ENCODE data around the gene STAMBP. TPM values are rescaled to one million over a fixed set of nuclear protein-coding genes. Genes with fewer than 3 reads are reported as not detected.
A peak's percentile ranks its signal among the peaks of the same experiment; 100 is the strongest.

The STAMBP gene
- total and polyA plus RNA-seq, 2 of the 13 experiments (the other 11 are each of a cell fraction or from before 2014, with no cell fraction given): 49.6 to 53.2 TPM

DNA sequence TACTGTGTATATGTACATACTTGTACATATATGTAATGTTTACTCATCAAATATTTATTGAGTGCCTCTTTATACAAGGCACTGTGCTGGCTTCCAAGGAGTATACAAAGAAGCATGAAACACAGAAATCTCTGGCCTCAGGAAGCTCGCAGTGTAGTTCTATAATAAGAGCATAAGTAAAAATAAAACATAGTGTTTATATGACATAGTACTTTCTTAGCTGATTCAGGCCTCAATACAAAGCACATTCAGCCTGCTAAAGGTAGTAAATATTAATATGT lies 13.9 kb downstream of the STAMBP start (continued):
- TF ChIP-seq, protein P1, sequence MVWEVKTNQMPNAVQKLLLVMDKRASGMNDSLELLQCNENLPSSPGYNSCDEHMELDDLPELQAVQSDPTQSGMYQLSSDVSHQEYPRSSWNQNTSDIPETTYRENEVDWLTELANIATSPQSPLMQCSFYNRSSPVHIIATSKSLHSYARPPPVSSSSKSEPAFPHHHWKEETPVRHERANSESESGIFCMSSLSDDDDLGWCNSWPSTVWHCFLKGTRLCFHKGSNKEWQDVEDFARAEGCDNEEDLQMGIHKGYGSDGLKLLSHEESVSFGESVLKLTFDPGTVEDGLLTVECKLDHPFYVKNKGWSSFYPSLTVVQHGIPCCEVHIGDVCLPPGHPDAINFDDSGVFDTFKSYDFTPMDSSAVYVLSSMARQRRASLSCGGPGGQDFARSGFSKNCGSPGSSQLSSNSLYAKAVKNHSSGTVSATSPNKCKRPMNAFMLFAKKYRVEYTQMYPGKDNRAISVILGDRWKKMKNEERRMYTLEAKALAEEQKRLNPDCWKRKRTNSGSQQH (CRISPR knock-in tag; IDR thresholded peaks at IDR 0.05; ENCODE audit: low read depth): no peak
- TF ChIP-seq ZKSCAN8 (CRISPR knock-in tag; IDR thresholded peaks at IDR 0.05; ENCODE audit: borderline replicate concordance) (0 out of 2 replicates have a peak, but pooled peaks have one; percentile 23), TBL1XR1 (IDR thresholded peaks at IDR 0.05; ENCODE audit: borderline replicate concordance, low read length, partially characterized antibody) (no peak), ZNF724P (CRISPR knock-in tag; IDR thresholded peaks at IDR 0.05; ENCODE audit: borderline replicate concordance) (no peak), ZNF232 (CRISPR knock-in tag; IDR thresholded peaks at IDR 0.05; ENCODE audit: borderline replicate concordance) (no peak), ZNF432 (CRISPR knock-in tag; IDR thresholded peaks at IDR 0.05; ENCODE audit: borderline replicate concordance) (no peak), GATAD2A (CRISPR knock-in tag; IDR thresholded peaks at IDR 0.05) (peak; percentile 51; the same call in 1 of the 2 replicates), MIER3 (CRISPR knock-in tag; IDR thresholded peaks at IDR 0.05; ENCODE audit: borderline replicate concordance) (0 out of 2 replicates have a peak, but pooled peaks have one; percentile 26), XBP1 (CRISPR knock-in tag; IDR thresholded peaks at IDR 0.05) (no peak), HHEX (CRISPR knock-in tag; IDR thresholded peaks at IDR 0.05) (no peak)
- TF ChIP-seq, protein P2, sequence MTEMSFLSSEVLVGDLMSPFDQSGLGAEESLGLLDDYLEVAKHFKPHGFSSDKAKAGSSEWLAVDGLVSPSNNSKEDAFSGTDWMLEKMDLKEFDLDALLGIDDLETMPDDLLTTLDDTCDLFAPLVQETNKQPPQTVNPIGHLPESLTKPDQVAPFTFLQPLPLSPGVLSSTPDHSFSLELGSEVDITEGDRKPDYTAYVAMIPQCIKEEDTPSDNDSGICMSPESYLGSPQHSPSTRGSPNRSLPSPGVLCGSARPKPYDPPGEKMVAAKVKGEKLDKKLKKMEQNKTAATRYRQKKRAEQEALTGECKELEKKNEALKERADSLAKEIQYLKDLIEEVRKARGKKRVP (CRISPR knock-in tag; IDR thresholded peaks at IDR 0.05): no peak
- TF ChIP-seq, protein P3, sequence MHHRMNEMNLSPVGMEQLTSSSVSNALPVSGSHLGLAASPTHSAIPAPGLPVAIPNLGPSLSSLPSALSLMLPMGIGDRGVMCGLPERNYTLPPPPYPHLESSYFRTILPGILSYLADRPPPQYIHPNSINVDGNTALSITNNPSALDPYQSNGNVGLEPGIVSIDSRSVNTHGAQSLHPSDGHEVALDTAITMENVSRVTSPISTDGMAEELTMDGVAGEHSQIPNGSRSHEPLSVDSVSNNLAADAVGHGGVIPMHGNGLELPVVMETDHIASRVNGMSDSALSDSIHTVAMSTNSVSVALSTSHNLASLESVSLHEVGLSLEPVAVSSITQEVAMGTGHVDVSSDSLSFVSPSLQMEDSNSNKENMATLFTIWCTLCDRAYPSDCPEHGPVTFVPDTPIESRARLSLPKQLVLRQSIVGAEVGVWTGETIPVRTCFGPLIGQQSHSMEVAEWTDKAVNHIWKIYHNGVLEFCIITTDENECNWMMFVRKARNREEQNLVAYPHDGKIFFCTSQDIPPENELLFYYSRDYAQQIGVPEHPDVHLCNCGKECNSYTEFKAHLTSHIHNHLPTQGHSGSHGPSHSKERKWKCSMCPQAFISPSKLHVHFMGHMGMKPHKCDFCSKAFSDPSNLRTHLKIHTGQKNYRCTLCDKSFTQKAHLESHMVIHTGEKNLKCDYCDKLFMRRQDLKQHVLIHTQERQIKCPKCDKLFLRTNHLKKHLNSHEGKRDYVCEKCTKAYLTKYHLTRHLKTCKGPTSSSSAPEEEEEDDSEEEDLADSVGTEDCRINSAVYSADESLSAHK (CRISPR knock-in tag; IDR thresholded peaks at IDR 0.05; ENCODE audit: borderline replicate concordance): no peak
- TF ChIP-seq, protein P4, sequence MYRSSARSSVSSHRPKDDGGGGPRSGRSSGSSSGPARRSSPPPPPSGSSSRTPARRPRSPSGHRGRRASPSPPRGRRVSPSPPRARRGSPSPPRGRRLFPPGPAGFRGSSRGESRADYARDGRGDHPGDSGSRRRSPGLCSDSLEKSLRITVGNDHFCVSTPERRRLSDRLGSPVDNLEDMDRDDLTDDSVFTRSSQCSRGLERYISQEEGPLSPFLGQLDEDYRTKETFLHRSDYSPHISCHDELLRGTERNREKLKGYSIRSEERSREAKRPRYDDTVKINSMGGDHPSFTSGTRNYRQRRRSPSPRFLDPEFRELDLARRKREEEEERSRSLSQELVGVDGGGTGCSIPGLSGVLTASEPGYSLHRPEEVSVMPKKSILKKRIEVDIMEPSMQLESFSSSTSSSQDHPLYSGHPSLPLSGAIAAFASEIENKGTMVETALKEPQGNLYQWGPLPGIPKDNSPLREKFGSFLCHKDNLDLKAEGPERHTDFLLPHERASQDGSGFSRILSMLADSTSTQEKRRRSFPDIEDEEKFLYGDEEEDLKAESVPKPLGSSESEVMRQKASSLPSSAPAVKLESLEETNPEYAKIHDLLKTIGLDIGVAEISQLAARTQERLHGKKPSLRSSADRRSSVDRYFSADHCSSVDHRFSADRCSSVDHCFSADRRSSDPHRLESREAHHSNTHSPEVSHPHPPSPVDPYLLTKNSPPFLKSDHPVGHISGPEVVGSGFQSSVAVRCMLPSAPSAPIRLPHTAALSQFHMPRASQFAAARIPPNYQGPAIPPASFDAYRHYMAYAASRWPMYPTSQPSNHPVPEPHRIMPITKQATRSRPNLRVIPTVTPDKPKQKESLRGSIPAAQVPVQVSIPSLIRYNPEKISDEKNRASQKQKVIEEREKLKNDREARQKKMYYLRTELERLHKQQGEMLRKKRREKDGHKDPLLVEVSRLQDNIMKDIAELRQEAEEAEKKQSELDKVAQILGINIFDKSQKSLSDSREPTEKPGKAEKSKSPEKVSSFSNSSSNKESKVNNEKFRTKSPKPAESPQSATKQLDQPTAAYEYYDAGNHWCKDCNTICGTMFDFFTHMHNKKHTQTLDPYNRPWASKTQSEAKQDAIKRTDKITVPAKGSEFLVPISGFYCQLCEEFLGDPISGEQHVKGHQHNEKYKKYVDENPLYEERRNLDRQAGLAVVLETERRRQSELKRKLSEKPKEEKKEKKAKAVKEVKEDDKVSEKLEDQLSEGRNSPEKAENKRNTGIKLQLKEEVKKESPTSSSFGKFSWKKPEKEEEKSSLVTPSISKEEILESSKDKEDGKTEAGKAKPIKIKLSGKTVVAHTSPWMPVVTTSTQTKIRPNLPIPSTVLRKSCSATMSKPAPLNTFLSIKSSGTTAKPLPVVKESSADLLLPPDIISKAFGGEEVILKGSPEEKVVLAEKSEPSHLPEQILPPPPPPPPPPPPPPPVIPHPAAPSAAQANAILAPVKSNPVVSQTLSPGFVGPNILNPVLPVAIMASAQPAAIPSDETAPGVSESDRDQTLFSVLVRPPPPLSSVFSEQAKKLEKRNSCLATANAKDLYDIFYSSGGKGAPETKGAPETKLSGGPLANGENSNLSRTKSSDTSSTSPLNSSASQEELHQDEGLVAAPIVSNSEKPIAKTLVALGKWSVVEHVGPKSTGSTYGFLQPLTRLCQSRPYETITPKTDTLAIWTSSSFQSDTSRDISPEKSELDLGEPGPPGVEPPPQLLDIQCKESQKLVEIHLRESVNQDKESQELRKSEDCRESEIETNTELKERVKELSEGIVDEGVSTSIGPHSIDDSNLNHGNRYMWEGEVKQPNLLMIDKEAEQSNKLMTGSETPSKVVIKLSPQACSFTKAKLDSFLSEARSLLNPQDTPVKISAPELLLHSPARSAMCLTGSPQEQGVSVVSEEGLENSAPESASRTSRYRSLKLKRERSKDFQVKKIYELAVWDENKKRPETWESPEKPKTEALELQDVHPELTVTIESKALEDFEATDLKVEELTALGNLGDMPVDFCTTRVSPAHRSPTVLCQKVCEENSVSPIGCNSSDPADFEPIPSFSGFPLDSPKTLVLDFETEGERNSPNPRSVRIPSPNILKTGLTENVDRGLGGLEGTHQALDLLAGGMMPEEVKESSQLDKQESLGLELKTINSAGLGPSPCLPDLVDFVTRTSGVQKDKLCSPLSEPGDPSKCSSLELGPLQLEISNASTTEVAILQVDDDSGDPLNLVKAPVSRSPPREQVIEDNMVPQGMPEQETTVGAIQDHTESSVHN (CRISPR knock-in tag; IDR thresholded peaks at IDR 0.05): no peak
- TF ChIP-seq, protein P5, sequence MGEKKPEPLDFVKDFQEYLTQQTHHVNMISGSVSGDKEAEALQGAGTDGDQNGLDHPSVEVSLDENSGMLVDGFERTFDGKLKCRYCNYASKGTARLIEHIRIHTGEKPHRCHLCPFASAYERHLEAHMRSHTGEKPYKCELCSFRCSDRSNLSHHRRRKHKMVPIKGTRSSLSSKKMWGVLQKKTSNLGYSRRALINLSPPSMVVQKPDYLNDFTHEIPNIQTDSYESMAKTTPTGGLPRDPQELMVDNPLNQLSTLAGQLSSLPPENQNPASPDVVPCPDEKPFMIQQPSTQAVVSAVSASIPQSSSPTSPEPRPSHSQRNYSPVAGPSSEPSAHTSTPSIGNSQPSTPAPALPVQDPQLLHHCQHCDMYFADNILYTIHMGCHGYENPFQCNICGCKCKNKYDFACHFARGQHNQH (CRISPR knock-in tag; IDR thresholded peaks at IDR 0.05): no peak
